Measurements from ENCODE around the gene PRMT1. TPM values are rescaled to one million over a fixed set of nuclear protein-coding genes. Genes with fewer than 3 reads are reported as not detected.
A peak's percentile ranks its signal among the peaks of the same experiment; 100 is the strongest.

PRMT1 gene
- total RNA-seq, 1 donor from 2014 or later = 462 TPM

GRCh38 chr19:49655570-49656455 lies 21.3 kb upstream of the PRMT1 start:
- no peak overlapping the region for H3K27ac Mint-ChIP-seq
- H3K4me3 Mint-ChIP-seq = no peak overlapping the region
- intact Hi-C loops (cut with micrococcal nuclease) = no loop called here
- no peaks in the 10 kb centered on the region for H3K27me3 Mint-ChIP-seq (ENCODE audit: insufficient read depth)
- H3K9me3 Mint-ChIP-seq = no peaks in the 10 kb centered on the region
- no peak for DNase-seq (ENCODE audit: low spot score)
- no peaks in the 10 kb centered on the region for H3K4me1 Mint-ChIP-seq (ENCODE audit: low read depth)
- peaks cover 38% of the 10 kb centered on the region for H3K36me3 Mint-ChIP-seq (ENCODE audit: low read depth)

GRCh38 chr19:49656456-49657109 lies 20.5 kb upstream of the PRMT1 start:
- Mint-ChIP-seq H3K27me3 (ENCODE audit: insufficient read depth) (no peaks in the 10 kb centered on the region), H3K4me3 (no peak overlapping the region), H3K9me3 (no peaks in the 10 kb centered on the region), H3K27ac (no peak overlapping the region), H3K4me1 (ENCODE audit: low read depth) (no peaks in the 10 kb centered on the region), H3K36me3 (ENCODE audit: low read depth) (peaks cover 36% of the 10 kb centered on the region)
- intact Hi-C loops (cut with micrococcal nuclease) = no loop called here
- DNase-seq (ENCODE audit: low spot score) = no peak

- Mint-ChIP-seq H3K27ac (peak overlapping the region; percentile 44), H3K27me3 (ENCODE audit: insufficient read depth) (no peaks in the 10 kb centered on the region), H3K9me3 (no peaks in the 10 kb centered on the region), H3K36me3 (ENCODE audit: low read depth) (peaks cover 39% of the 10 kb centered on the region), H3K4me1 (ENCODE audit: low read depth) (no peaks in the 10 kb centered on the region), H3K4me3 (no peak overlapping the region)
- DNase-seq (ENCODE audit: low spot score) = no peak
- intact Hi-C loops (cut with micrococcal nuclease) = no loop called here
Observed at GRCh38 chr19:49657493-49658138, 19.5 kb upstream of the PRMT1 start.

GRCh38 chr19:49658139-49658517 lies 18.9 kb upstream of the PRMT1 start:
- no peak for DNase-seq (ENCODE audit: low spot score)
- intact Hi-C loops (cut with micrococcal nuclease) = no loop called here
- Mint-ChIP-seq H3K27me3 (ENCODE audit: insufficient read depth) (no peaks in the 10 kb centered on the region), H3K36me3 (ENCODE audit: low read depth) (peaks cover 35% of the 10 kb centered on the region), H3K9me3 (no peaks in the 10 kb centered on the region), H3K4me3 (no peak overlapping the region), H3K27ac (no peak overlapping the region), H3K4me1 (ENCODE audit: low read depth) (no peaks in the 10 kb centered on the region)

GRCh38 chr19:49658566-49659442 lies 18.3 kb upstream of the PRMT1 start:
- H3K27ac Mint-ChIP-seq = no peak overlapping the region
- intact Hi-C loops (cut with micrococcal nuclease) = no loop called here
- DNase-seq (ENCODE audit: low spot score) = no peak
- H3K9me3 Mint-ChIP-seq = no peaks in the 10 kb centered on the region
- H3K27me3 Mint-ChIP-seq (ENCODE audit: insufficient read depth) = no peaks in the 10 kb centered on the region
- peaks cover 38% of the 10 kb centered on the region for H3K36me3 Mint-ChIP-seq (ENCODE audit: low read depth)
- no peak overlapping the region for H3K4me3 Mint-ChIP-seq
- peaks cover under 1% of the 10 kb centered on the region for H3K4me1 Mint-ChIP-seq (ENCODE audit: low read depth)

GRCh38 chr19:49660338-49660961 lies 16.6 kb upstream of the PRMT1 start:
- Mint-ChIP-seq H3K9me3 (no peaks in the 10 kb centered on the region), H3K27ac (no peak overlapping the region), H3K27me3 (ENCODE audit: insufficient read depth) (no peaks in the 10 kb centered on the region), H3K36me3 (ENCODE audit: low read depth) (peaks cover 42% of the 10 kb centered on the region), H3K4me1 (ENCODE audit: low read depth) (peaks cover 14% of the 10 kb centered on the region), H3K4me3 (no peak overlapping the region)
- intact Hi-C loops (cut with micrococcal nuclease) = no loop called here
- DNase-seq (ENCODE audit: low spot score) = no peak

GRCh38 chr19:49662011-49662410 lies 15.1 kb upstream of the PRMT1 start:
- H3K4me1 Mint-ChIP-seq (ENCODE audit: low read depth) = peaks cover 27% of the 10 kb centered on the region

GRCh38 chr19:49663224-49663623 lies 13.8 kb upstream of the PRMT1 start:
- no peak for DNase-seq (ENCODE audit: low spot score)
- peak overlapping the region; percentile 98 for H3K4me3 Mint-ChIP-seq
- intact Hi-C loops (cut with micrococcal nuclease) = no loop called here
- H3K4me1 Mint-ChIP-seq (ENCODE audit: low read depth) = peaks cover 32% of the 10 kb centered on the region
- peak overlapping the region; percentile 23 for H3K27ac Mint-ChIP-seq
- H3K36me3 Mint-ChIP-seq (ENCODE audit: low read depth) = peaks cover 27% of the 10 kb centered on the region
- no peaks in the 10 kb centered on the region for H3K27me3 Mint-ChIP-seq (ENCODE audit: insufficient read depth)
- H3K9me3 Mint-ChIP-seq = no peaks in the 10 kb centered on the region

More at GRCh38 chr19:49662011-49662410, 15.1 kb upstream of the PRMT1 start:
- intact Hi-C loops (cut with micrococcal nuclease) = no loop called here
- H3K4me3 Mint-ChIP-seq = no peak overlapping the region
- H3K27ac Mint-ChIP-seq = no peak overlapping the region
- no peak for DNase-seq (ENCODE audit: low spot score)
- no peaks in the 10 kb centered on the region for H3K9me3 Mint-ChIP-seq
- H3K36me3 Mint-ChIP-seq (ENCODE audit: low read depth) = peaks cover 34% of the 10 kb centered on the region
- no peaks in the 10 kb centered on the region for H3K27me3 Mint-ChIP-seq (ENCODE audit: insufficient read depth)

GRCh38 chr19:49664171-49665035 lies 12.7 kb upstream of the PRMT1 start:
- Mint-ChIP-seq H3K27me3 (ENCODE audit: insufficient read depth) (no peaks in the 10 kb centered on the region), H3K36me3 (ENCODE audit: low read depth) (peaks cover 27% of the 10 kb centered on the region)
- intact Hi-C loops (cut with micrococcal nuclease) = loop anchor here (1.0 kb wide), 4 partner anchors 12 to 74 kb away; partner anchors contain the start of gene SCAF1

GRCh38 chr19:49665036-49665350 lies 12.1 kb upstream of the PRMT1 start:
- peak overlapping the region; percentile 93 for H3K27ac Mint-ChIP-seq
- intact Hi-C loops (cut with micrococcal nuclease) = loop anchor here (1.0 kb wide), 3 partner anchors 11 to 72 kb away; partner anchors contain the start of gene SCAF1
- peaks cover 28% of the 10 kb centered on the region for H3K36me3 Mint-ChIP-seq (ENCODE audit: low read depth)
- no peak for DNase-seq (ENCODE audit: low spot score)
- H3K27me3 Mint-ChIP-seq (ENCODE audit: insufficient read depth) = no peaks in the 10 kb centered on the region
- peaks cover 32% of the 10 kb centered on the region for H3K4me1 Mint-ChIP-seq (ENCODE audit: low read depth)
- no peaks in the 10 kb centered on the region for H3K9me3 Mint-ChIP-seq
- H3K4me3 Mint-ChIP-seq = peak overlapping the region; percentile 98

More at GRCh38 chr19:49664171-49665035, 12.7 kb upstream of the PRMT1 start:
- Mint-ChIP-seq H3K27ac (peak overlapping the region; percentile 93), H3K9me3 (no peaks in the 10 kb centered on the region), H3K4me3 (peak overlapping the region; percentile 98), H3K4me1 (ENCODE audit: low read depth) (peaks cover 32% of the 10 kb centered on the region)
- DNase-seq (ENCODE audit: low spot score) = peak; percentile 77

- H3K27ac Mint-ChIP-seq = peak within 1 kb of the TSS; percentile 93
- H3K27me3 Mint-ChIP-seq (ENCODE audit: insufficient read depth) = no peaks in the 10 kb centered on the region
- H3K4me3 Mint-ChIP-seq = peak within 1 kb of the TSS; percentile 98
- H3K4me1 Mint-ChIP-seq (ENCODE audit: low read depth) = peaks cover 32% of the 10 kb centered on the region
- H3K9me3 Mint-ChIP-seq = no peaks in the 10 kb centered on the region
- peak; percentile 98 for DNase-seq (ENCODE audit: low spot score)
- intact Hi-C loops (cut with micrococcal nuclease) = loop anchor here (1.0 kb wide), 3 partner anchors 11 to 72 kb away; partner anchors contain the start of gene SCAF1
- peaks cover 23% of the 10 kb centered on the region for H3K36me3 Mint-ChIP-seq (ENCODE audit: low read depth)
Observed at GRCh38 chr19:49665351-49666119, 11.5 kb upstream of the PRMT1 start, which contains the start of the genes BCL2L12 and IRF3. TSS of gene BCL2L12 (plus strand) at chr19:49665933. CDS start at chr19:49666693, 760 bp downstream. TSS of gene IRF3 (minus strand) at chr19:49665857. CDS start at chr19:49664838, 1,019 bp downstream.
